Measurements from ENCODE around the gene WNT4. TPM values are rescaled to one million over a fixed set of nuclear protein-coding genes. Genes with fewer than 3 reads are reported as not detected.

Gene WNT4
- polyA plus RNA-seq (ENCODE audit: insufficient read length), result 10.3 TPM

DNA sequence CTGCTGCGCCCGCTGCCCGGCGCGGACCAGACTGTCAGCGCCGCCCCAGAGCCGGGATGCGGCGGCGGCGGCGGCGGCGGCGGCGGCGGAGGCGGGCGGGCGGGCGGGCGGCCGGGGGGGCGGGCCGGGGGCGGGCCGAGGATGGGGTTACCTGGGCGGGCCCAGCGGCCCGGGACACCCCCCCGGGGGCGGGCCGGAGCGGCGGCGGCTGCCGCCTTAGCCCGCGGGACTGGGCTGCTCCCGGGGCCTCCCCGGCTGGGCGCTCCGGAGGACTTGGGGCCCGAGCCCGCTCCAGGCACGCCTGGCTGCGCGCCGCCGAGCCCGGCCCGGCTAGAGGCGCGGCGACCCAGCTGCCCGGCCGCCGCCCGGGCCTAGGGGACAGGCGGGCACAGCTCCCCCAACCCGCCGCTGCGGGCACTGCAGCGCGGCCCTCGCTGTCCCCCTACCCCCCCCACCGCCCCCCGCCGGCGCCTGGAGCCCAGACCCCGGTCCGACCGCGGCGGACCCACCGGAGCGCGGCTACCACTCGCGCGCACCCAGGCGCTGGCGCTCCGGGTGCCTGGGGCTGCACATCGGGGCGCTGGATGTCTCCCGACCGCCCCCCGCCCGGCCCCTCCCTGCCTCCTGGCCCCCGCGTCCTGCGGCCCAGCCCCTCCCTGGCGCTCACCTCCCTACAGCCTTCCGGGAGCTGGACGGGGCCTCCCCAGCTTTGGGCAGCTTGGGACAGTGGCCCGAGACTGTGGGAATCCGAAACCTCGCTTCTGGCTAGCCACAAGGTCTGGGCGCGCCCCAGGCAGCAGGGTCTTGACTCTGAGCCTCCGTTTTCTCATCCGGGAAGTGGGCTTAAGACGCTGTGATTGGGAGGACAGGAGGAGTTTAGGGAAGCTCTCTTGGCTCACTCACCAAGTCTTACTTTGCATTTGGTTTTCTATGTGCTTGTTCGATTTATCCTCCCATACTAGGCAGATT, at the start of gene WNT4:
Gene WNT4, minus strand, starts transcription at position 33 of the 969 bp plus-strand sequence. CDS start 175 bp downstream, outside the sequence.
- no peak for DNase-seq

DNA sequence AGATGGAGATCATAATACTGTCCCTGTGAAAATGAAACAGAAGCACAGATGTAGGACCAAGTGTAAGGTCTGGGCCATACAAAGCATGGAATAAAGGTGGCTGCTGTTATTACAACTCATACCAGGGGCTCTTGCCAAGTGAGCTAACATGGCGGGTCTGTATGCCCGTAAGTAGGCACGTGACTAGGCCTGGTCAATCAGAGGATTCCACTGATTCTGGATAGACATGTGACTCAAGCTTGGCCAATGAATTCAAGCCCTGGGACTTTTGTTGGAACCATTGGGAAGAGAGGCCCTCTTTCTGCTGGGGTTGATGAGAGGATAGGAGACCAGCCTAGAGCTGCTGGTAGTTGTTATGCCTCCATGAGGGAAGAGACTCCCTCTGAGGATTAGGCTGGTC, 47.8 kb upstream of the WNT4 start:
- no peak for DNase-seq

DNA sequence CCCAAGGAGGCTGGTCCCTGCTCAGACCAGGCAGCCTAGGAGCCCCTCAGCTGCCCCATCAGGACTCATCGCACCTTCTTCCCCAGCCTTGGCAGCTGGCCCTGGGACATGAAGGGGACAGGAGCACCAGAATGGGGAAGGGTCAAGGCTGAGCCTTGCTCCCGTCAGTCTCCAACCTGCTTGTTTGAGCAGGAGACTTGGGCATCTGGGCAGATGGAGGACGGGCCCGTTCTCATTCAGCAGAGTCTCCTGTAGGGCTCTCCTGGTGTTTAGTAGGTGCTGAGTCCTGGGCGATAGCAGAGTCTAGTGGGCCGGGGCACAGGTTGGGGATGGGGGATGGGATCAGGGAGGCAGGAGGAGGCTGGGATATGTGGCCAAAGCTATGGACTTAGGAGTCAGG, 47.4 kb upstream of the WNT4 start:
- no peak for DNase-seq

DNA sequence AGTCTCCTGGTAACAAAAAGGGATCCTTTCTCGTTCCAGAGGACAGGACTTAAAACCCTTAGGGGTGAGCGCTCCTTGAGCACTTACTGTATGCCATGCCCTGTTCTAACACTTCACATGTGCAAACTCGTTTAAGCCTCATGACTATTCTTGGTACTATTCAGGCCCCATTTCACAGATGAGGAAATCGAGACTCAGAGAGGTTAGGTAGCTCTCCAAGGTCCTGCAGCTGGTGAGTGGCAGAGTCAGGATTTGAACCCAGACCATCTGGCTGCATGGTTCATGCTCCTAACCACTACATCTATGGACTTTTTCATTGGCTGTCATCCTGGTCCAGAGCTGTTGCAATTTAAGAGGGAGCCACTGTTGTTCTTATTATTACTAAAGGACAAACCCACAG, 46.7 kb upstream of the WNT4 start:
- no peak for DNase-seq

DNA sequence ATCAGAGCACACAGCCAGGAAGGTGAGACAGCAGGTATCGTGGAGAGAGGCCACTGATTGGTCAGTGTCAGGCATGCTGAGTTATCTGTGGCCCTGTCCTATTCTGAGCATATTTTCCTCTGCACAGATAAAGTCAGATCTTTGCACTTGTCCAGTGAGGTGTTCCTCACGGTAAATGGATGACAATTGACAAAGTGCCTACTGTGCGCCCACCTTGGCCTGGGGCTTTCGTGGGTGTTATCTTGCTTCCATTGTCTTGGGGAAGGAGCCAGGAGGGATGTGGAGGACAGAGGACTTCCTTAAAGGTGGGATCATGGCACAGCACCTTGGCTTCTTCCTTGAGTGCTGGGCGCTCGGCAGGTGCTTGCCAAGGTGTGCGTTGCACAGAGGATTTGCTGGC, 46.0 kb upstream of the WNT4 start:
- no peak for DNase-seq

DNA sequence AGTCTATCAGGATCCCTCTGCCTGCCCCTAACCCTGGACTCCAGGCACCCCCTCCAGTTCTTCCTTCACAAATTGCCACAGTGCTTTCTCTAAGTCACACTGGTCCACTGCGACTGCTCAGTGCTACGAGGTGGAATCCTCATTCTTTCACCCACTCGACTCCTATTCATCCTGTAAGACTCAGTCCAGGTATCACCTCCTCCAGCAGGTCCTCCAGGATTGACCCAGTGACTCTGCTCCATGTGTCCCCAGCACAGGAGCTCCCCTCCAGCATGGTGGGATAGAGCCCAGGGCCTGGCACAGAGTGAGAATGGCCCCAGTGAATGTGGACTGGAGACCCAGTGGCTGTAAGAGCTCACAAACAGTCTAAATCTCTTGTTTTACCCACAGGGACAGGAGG, 45.5 kb upstream of the WNT4 start:
- DNase-seq, result no peak

DNA sequence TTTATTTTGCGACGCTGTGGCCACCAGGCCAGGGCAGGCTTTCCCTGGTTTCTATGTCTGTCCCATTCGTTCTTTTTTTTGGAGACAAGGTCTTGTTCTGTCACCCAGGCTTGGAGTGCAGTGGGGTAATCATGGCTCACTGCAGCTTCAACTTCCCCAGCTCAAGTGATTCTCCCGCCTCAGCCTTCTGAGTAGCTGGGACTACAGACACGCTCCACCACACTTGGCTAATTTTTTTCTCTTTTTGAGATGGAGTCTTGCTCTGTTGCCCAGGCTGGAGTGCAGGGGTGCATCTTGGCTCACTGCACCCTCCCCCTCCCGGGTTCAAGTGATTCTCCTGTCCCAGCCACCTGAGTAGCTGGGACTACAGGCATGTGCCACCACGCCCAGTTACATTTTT, 43.4 kb upstream of the WNT4 start:
- DNase-seq, result no peak

DNA sequence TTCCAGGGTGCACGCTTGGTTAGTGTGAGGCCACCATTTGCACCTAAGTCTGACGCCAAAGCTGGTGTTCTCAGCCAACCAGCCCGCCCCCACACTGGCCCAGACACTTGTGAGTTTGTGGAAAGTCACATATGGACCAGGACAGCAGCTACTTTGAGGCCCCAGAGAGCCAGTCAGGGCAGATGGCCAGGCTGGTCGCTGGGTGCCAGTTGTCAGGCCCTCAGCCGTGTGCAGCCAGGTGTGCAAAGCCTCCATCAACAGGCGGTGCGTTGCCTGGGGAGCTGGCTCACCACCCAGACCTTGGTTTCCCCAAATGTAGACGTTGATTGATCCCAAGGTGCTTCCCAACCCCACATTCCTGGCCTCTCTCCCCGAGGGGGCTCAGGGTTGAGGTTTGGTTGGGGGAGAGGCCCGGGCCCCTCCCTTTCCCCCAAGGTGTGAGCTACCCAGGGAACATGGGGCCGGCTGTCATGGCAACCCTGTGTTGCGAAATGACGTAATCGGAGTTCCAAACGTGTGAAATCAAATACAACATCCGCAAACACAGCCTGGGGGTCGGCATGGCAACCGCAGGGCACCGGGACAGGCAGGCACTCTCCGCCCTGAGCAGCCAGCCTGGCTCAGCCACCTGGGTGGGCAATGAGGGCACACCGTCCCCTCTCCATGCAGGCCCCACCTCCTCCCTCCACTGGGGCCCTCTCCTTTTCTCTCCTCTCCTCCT, 42.2 kb upstream of the WNT4 start:
- DNase-seq, result no peak

DNA sequence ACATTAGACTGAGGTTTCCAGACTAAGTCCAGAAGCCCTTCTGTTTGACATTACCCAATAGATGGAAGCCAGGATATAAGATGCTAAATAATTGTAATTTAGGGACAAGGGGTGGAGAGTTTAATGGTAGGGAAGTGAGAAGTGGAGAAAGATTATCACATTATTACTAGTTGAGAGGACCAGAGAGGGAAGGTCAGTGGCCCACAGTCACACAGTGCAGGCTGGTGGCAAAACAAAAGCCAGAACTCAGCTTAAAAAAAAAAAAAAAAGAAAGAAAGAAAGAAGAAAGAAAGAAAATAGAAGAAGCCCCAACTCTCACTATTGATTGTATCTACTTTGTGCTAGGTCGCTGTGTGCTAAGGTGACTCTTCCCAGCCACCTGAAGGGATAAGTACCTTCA, 41.6 kb upstream of the WNT4 start:
- no peak for DNase-seq

DNA sequence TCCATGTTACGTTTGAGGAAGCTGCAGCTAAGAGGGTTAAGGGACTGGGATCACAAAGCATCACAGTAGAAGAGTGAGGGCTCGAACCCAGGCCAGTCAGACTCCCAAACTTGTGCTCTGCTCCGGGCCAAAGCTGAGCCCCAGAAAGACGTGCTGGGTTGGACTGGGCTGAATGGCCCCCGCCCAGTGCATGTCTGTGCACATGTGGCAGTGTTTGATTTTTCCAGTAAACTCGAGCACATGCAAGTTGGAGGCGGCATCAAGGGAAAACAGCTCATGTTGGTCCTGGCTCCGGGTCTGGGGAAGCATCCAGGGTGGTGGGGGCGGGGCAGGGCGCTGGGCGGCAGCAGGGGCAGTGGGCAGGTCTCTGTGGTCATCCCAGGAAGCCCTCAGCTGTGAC, 39.8 kb upstream of the WNT4 start:
- no peak for DNase-seq

DNA sequence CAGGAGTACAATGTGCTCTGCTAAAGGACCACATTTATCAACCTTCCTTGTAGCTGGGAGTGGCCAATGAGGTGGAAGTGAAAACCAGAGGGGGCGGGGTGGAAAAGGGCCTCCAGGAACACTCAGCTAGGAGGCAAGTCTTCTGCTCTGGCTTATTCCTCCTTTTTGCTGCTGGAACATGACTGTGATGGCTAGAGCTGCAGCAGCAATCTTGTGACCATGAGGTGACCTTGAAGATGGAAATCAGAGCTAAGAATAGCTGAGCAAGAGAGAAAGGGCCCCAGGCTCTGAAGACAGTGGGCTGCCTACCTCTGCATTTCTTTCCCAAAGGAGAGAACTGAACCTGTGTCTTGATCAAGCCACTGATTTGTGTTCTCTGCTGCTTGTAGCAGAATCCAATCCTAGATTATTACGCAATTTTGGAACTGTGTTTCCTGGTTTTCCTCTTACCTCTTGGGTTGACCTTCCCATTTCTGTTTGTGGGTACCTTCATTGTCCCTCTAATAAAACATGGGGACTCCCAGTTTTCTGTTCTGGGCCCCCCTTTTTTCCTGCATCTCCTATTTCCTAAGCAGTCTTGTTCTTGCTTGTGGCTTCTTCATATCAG, 36.4 kb upstream of the WNT4 start:
- no peak for DNase-seq

DNA sequence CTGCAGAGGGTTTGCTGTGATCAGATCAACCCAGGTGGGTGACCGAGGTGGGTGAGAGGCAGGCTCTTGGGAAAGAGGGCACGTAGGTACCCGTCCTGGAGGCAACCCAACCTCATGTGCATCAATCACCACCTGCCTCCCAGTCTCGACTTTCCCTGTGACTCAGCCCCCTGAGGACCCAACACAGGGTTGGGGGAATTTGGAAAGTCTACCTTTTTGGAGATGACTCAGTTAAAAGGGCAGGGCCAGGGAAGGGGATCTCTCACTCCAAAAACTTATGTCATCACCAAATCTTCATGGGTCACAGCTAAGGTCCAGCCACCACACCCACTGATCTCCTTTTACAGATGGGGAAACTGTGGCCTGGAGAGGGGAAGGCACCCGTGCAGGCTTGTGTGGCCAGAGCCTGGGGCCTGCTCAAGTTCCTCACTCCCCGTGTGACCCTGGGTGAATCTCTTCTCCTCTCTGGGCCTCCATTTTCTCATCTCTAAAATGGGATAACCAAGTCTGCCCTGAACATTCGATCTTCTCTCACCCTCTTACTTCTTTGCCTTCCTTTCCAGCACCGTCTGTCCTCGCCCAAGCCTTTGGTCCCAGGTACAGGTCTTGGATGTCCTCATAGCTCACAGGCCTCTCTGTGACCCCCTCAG, 34.6 kb upstream of the WNT4 start:
- DNase-seq, result no peak

DNA sequence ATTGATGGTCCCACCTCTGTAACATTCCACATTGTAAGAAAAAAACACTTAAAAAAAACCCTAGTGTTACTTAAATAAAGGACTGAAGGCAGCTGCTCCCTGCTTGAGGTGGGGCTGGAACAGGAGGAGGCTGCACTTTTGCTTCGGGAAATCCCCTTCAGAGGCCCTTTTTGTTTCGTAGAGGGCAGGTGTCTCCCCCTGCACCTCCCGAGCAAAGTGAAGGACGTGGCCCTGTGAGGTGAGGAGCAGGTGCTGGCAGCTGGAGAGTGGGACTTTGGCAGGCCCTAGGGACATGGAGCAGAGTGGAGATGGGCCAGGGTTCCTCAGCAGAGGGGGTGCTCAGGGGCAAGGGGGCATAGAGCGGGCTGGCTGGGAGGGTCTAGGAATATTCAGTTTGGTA, 33.4 kb upstream of the WNT4 start:
- no peak for DNase-seq

DNA sequence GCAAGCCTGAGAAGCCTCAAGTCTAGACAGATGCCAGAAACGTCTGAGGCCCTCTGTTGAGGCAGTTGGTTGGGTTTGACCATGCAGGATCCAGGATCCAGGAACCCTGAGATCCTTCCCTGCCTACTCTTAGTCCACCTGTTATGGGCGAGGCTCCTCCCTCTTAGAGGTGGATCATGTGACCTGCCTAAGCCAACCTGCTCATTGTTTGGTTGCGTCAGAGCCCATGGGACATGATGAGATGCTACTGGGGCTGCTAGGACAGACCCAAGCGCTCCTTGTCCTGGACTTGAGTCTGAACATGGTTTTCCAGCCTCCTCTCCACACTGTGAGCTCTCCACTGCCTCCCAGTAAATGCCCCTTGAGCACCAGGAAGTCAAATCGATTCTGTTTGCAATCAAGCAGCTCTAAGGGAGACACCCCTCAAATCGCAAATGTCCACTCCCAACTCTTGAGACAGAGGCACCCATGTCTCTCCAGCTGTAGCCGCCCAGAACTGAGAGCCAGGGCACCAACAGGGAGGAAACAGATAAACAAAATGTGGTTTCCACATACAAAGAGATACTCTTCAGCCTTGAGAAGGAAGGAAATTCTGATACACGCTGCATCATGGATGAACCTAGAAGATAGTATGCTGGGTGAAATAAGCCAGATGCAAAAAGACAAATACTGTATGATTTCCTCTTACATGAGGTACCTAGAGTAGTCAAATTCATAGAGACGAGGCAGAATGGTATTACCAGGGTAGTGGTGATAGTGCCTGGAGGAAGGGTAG, 31.7 kb upstream of the WNT4 start:
- DNase-seq, result no peak

DNA sequence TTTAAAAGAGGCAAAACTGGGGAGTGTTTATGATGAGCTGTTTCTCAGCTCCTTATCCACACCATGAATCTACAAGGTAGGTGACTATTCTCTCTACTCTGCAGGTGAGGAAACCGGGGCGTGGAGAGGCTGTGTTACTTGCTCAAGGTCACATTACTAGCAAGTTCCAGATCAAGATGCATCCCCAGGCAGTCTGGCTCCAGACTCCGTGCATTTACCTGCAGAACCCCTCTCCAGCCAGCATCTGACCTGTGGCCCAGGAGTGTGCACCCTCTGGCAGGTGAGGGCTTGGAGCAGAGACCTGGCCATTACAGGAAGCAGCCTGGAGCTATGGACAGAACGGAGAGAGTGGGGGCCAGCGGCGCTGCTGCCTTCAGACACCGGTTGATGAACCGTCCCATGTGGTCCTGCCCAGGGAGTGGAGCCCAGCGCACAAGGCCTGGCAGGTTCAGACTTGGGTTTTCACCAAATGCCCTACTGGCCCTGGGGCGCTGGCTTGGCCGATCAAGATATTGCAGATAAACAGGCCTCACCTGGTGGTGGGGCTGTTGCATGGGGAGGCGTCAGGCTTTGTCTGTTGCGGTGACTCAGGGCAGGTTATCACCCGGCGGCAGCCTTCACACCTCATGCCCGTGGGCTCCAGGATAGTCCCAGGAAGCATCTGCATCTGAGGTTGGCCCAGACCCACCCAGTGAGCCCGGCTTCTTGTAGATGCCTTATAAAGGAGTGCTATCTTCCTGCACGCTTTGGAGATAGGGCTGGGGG, 29.2 kb upstream of the WNT4 start:
- DNase-seq, result no peak

DNA sequence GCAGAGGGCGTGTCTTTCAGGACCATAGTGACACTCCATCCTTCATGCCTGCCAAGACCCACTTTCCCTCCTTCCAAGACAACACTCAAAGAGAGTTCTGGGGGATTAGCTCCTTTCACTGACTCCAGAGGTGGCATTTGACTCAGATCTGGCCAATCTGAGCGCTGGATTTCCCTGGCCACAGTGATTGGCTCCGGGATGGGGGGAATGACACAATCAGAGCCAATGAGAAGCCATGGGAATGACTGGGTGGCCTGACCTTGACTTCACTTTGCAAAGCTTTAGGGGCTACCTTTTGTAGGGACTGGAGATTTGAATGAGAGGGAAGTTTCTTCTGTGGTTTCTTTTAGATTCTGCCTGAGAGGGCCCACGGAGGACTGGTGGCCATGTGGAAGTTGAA, 26.9 kb upstream of the WNT4 start:
- DNase-seq, result no peak

DNA sequence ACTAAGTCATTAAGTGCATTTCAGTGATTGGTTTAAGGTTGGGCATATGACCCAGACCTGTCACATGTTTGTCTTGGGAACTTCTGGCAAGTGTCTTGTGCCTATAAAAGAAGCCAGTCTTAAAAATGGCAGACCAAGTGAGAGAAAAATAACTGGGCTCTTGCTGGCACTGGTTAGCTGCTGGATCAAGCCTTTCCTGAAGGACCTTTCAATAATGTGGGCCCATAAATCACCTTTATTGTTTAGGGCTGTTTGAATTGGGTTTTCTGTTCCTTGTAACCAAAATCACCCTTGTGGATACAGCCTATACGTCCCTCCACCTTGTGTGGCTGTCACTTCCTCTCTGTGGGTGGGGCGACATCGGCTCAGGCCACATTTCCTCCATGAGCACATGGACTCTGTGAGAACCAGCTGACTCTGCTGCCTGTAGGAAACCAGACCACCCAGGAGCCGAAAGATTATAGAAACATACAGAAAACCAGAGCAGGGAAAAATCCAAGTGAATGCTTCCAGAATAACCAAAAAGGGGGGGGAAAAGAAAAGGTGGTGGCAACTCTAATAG, 25.6 kb upstream of the WNT4 start:
- DNase-seq, result no peak

DNA sequence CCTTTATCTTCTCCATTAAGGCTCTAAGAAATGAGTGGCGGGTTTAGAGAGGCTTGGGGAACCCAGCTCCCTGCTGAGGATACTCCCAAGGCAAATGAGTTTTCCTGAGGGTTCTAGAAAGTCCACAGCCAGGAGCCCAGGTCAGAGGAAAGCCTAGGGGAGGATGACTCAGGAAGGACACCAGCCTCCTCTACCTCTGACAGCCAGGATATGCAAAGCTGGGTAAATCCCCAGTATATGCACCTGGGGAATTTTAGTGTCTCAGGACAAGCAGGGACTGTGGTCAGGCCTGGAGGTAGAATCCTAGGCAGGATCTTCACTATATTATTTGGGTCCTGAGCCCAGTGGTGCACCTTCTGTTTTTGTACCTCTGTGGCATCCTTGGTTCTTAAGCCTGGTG, 23.5 kb upstream of the WNT4 start:
- no peak for DNase-seq

DNA sequence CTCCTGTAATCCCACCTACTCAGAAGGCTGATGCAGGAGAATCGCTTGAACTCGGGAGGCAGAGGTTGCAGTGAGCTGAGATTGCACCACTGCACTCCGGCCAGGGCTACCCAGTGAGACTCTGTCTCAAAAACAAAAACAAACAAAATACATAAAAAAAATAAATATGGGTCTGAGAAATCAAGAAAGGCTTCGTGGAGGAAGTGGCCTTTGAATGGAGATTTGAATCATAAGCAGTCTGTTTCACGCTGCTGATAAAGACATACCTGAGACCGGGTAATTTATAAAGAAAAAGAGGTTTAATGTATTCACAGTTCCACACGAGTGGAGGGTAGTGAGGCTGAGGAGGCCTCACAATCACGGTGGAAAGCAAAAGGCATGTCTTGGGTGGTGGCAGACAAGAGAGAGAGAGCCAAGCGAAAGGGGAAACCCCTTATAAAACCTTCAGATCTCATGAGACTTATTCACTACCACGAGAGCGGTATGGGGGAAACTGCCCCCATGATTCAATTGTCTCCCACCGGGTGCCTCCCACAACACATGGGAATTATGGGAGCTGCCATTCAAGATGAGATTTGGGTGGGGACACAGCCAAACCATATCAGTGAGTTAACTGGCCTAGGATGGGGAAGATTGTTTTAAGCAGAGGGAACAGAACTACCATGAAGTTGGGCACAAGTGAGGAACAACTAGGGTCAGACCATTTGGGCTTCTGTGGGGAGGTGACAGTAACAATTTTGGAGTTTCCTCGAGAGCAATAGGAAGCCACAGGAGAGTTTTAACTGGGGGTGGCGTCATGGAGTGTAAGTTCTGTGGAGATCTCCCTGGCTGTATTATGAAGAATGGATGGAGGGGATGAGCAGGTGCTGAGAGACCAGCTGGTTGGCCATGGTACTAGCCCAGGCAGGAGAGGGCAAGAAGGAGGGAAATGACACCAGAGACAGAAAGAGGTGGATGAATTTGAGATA, 22.2 kb upstream of the WNT4 start:
- DNase-seq, result no peak

DNA sequence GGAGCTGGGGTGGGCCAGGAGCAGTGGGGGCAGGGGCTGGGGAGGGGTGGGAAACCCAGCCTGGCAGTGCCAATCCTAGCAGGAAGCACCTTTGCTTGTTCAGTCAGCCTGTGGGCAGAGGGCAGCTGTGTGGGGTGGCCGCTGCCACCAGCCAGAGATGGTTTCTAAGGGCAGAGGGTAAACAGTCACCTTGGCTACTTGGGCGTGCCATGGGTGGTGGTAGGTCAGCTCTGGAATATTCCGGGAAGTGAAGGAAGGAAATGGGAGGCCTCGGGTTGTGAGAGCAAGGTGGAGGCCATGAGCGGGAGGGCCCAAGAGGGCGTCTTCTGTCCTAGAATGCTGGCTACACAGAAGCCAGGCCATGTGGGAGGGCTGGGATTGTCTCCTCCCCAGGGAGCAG, 20.7 kb upstream of the WNT4 start:
- DNase-seq, result no peak
